RKO (cell line): ENCODE results near the gene TGFBR3.
"Not testable (repeated sequence)": the region's sequence is repeated elsewhere in the genome, so short reads cannot be mapped to it uniquely, and the experiment has no call there.

Experiments
- DNase-seq: peaks from one replicate; pipeline ENCODE4 v3.0.0-alpha.2; 2016; ENCODE audit warnings: low spot score

TGFBR3 gene

DNA sequence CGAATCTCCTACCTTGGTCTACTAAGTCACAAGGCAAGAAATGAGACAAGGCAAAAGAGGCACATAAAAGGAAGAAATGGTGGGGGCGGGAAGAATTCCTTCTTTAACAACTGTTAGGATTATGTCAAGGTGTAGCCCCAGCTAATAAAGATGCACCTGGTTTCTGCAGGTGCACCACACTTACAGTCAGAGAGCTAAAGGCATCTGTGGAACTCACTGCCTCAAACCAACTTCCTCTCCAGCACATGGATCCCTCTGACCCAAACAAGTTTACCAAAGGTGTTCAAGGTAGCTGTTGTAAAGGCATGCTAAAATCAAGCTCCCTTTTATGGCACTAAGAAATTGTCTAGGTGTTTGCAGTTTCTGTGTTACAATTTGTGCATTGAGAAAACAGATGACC lies 38.1 kb downstream of the TGFBR3 start:
- DNase-seq = no peak

DNA sequence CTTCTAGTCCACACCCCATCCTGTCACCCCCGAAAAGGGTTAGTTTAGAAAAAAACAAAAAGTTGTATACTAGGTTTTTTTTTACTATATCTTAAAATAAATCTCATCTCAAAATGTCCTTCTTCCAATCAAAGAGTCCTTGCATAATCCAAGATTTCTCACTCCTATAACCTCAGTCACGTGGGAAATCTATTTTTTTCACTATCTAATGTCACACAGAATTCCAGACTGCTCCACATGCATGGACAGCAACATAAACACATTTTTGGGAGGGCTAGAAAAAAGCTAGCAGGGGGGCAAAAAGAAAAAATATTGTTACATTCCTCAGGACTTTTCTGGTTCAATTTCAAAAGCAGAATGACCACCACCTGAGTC lies 39.3 kb downstream of the TGFBR3 start:
- no peak for DNase-seq

DNA sequence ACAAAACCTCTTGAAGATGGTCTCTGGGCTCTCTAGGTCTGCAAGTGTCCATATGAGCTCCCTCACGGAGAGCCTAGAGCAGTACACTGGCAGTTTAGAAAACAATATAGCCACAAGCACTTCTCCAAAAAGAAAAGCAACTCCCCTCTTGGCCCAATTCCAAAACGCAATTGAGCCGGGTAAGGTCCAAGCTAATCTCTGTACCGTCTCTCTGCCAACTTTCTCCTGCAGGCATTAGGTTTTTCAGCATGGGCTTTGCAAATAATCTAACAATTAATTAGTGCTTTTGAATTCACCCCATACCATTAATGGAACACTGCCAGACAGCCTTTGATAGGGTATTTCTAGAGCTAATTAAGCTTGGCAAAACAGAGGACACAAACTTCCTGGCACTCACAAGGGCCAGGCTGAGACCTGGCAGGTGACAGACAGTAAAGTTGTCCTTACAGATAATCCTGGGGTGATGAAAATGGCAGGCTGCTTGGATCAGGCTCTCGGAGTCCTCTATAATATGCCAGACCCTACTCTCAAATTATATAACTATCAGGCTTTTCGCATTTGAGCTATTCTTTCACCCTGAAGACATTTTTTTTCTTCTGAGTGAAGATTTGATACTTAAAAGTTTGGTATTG lies 39.8 kb downstream of the TGFBR3 start:
- DNase-seq = no peak

DNA sequence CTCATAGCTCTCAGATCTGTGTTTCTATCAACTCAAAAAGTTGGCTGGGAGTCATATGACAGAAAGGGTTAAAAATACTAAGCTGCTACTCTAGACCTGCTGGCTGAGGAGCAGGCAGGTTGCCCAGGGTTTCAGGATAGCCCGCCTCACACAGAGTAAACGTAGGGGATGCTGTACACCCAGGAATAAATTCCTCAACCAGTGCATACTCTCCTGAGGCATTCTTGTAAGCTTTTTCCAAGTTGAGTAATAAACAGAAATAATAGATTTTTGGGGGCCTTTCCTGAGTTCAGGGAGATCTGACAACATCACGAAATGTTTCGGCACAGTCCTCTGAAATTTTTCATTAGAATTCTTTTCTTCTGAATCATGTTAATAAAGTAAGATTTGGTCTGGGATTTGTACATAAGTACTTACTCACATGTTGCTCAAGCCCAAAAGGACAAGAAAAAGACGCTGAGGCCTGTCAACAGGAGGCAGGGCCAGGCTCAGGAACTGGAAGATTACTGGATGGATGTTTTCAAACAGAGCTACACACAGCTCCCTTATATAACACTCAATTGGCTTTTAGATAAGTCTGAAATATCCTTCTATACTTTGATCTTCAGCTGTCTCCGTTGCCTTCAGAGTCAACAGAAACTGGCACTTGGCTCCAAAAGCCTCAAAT lies 41.0 kb downstream of the TGFBR3 start:
- no peak for DNase-seq

GRCh38 chr1:91843843-91844242 lies 42.1 kb downstream of the TGFBR3 start:
- DNase-seq = no peak

DNA sequence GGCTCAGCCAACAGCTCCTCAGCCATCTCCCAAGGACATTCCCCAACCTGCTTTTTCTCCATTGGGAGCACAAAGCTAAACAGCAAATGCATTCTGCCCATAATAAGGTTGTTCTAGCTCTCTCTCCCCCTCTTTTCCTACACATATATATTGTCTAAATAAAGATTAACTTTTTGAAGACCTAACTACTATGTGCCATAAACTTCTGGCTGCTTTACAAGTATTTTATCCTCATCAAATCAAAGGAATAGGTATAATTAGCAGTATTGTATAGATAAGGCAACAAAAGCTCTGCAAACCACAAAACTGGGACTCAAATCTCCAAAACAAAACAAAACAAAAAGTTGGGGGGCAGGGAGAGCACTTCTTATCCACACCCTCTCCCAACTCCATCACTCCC lies 43.4 kb downstream of the TGFBR3 start:
- DNase-seq = no peak

GRCh38 chr1:91842056-91842455 lies 43.9 kb downstream of the TGFBR3 start:
- DNase-seq = no peak

DNA sequence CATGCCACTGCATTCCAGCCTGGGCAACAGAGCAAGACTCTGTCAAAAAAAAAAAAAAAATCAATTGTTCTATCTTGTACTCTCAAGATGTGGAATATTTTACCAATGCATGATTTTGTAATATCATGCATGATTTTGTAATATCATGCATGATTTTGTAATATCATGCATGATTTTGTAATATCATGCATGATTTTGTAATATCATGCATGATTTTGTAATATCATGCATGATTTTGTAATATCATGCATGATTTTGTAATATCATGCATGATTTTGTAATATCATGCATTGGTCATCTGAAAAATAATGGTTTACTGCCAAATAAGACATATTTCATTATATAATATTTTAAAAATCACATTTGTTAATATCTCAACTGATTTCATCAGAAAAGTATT lies 45.7 kb downstream of the TGFBR3 start:
- DNase-seq = not testable (repeated sequence)

DNA sequence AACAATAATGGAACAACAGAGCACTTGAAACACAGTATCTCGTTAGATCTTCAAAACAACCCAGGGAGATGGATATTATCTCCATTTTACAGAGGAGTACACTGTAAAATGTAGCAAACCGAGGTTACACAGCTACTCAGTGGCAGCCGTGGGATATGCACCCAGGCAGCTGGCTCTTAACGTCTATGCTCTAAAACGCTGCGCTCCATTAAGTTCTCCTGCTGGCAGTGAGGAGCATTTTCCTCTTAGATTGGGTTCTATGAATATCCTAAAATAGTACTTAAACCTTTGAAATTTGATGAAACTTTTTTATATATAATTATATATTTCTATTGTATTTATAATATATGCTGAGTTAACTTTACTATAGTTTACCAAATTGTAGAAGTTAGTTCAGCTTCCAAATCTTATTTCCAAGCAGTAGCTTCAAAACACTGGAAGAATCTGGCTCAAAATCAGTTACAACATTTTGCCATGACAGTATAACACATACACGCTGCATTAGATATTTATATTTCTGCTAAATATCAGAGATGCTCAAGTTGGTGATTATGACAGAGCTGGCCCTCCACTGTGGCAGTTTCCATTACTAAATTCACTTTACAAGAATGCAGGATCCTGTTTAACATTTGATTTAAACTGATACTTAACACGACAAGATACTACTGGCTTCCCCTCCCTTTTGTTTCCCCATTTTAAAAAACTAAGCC lies 49.5 kb downstream of the TGFBR3 start:
- DNase-seq = no peak

- DNase-seq = no peak
Measured at GRCh38 chr1:91835087-91835521, 50.8 kb downstream of the TGFBR3 start.

- DNase-seq = not testable (repeated sequence)
Measured at GRCh38 chr1:91834549-91834948, 51.4 kb downstream of the TGFBR3 start.

GRCh38 chr1:91833946-91834345 lies 52.0 kb downstream of the TGFBR3 start:
- no peak for DNase-seq

GRCh38 chr1:91831132-91831930 lies 54.6 kb downstream of the TGFBR3 start:
- DNase-seq = no peak

- no peak for DNase-seq
Measured at GRCh38 chr1:91830242-91831131, 55.5 kb downstream of the TGFBR3 start.

DNA sequence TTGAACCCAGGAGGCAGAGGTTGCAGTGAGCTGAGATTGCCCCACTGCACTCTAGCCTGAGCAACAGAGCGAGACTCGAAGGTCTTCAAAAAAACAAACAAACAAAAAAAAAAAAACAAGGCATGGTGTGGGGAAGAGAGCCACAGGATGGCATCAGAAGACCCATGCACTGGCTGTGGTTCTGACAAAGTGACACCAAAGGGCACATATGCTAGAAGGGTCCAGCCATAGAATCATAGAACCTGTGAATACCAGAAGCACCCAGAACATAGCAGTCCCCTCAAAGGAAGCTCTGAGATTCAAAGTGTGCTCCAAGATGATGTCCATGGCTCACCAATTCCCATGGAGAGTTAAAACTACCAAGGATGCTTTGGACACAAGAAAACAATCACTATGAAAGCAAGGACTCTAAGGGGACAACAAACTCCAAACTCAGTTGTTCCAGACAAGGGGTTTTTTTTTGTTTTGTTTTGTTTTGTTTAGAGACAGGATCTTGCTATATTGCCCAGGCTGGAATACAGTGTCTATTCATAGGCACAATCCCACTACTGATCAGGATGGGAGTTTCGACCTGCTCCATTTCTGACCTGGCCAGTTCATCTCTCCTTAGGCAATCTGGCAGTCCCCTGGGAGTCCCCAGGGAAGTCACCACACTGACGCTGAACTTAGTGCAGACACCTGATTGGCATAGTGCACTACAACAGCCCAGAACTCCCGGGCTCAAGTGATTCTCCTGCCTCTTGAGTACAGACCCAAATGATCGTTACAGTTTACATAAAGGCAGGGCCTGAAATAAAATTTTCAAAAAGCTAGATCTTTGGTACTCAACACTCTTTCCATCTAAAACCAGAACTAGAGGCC lies 56.4 kb downstream of the TGFBR3 start:
- no peak for DNase-seq

GRCh38 chr1:91828583-91829281 lies 57.2 kb downstream of the TGFBR3 start:
- no peak for DNase-seq

DNA sequence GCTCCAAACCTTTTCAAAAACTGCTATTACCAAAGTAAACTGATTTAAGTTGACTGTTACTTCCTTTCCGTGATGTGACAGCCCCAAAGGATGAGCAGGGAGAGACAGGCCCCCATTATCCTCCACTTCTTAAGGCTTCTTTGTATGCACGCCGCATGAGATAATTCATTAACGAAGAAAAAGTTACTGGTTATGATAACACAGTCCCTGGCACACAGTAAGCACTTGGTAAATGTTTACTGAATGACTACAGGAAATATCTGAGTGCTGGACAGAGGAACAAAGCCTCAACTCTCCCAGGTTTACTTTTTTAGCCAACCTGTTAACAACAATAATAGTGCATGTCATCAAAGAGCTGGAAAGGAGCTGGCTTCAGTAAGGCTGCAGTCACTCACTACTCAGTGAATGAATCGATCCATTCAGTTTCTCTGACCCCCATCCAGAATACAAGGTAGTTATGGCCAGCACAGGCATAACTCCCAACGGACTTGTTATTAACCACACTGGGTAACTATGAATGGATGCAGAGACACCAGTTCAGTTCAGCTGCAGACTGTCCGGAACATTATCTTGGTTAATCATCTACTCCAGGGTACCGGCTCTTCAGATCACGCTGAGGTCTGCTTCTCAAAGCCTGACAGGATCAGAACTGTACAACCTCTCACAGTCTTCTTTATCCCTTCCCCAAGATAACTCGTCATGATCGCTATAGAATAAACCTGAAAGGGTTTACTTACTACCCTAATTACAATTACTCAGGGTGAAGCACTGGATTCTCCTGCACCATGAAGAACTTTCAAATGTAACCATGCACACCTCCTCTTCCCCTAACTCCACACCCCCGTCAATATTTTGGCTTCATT lies 58.3 kb downstream of the TGFBR3 start:
- DNase-seq = no peak

DNA sequence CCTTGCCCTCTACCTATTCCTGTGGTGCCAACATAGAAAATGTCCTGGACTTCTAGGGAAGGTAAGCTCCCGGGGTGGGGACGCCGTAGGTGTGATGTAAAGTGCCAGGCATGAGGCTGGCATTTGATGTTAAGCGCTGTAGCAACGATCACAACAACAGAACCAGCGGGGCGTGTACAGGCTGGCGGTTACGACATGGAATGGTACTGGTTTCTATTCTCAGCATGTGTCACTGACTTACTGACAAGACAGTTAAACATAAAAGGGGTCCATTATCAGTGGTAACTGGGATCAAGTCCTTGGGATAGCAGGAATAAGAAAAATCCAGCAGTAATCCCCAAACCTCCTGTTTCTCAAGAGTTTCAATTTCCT lies 58.9 kb downstream of the TGFBR3 start:
- no peak for DNase-seq

DNA sequence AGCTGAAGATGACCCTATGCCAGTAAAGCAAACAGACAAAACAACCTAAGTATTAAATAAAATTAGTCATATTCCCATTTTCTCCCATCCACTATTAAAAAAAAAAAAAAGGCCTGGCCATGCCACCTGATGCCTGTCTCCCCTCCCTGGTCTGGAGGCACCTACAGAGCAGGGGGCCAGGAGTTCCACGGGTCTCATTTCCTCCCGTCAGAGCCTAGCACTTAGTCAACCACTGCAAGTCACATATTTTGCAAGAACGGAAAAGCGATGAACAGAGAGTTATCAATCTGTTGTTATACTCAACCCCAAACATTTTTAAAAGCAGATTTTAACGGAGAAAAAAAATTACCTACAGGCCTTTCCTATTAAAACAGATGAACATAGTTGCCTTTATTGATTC lies 59.3 kb downstream of the TGFBR3 start:
- DNase-seq = no peak
